HTR-8/SVneo (cell line): ENCODE measurements around the gene REPIN1.

Experiments
- DNase-seq: peaks from one replicate; pipeline ENCODE4 v3.0.0; 2011; ENCODE audit warnings: low spot score, mixed read lengths; ENCODE audit not compliant: insufficient read length
- FAIRE-seq: peaks from 2 replicates; lab custom pipeline; 2011; peaks lifted over from hg19 to GRCh38; lab: Jason Lieb, UNC

REPIN1 gene

GRCh38 chr7:150403376-150404171, 35.0 kb downstream of the REPIN1 start:
- DNase-seq (no peak), FAIRE-seq (no peak)

- no peak for FAIRE-seq
Observed at GRCh38 chr7:150404172-150404804, 35.7 kb downstream of the REPIN1 start.

GRCh38 chr7:150404805-150405583, 36.4 kb downstream of the REPIN1 start:
- no peak for FAIRE-seq
- peak; percentile 62 for DNase-seq

More at GRCh38 chr7:150404172-150404804, 35.7 kb downstream of the REPIN1 start:
- no peak for DNase-seq

- FAIRE-seq (no peak), DNase-seq (no peak)
Observed at GRCh38 chr7:150405584-150406311, 37.1 kb downstream of the REPIN1 start.

GRCh38 chr7:150406312-150406566, 37.6 kb downstream of the REPIN1 start:
- FAIRE-seq (no peak), DNase-seq (no peak)

GRCh38 chr7:150406567-150407421, 38.2 kb downstream of the REPIN1 start:
- FAIRE-seq (no peak), DNase-seq (no peak)

GRCh38 chr7:150407588-150408392, 39.2 kb downstream of the REPIN1 start:
- no peak for DNase-seq
- FAIRE-seq: no peak

GRCh38 chr7:150408393-150409299, 40.0 kb downstream of the REPIN1 start:
- no peak for DNase-seq
- FAIRE-seq: no peak

- no peak for FAIRE-seq
- no peak for DNase-seq
Observed at GRCh38 chr7:150409300-150410030, 40.8 kb downstream of the REPIN1 start.

- DNase-seq (no peak), FAIRE-seq (no peak)
Observed at GRCh38 chr7:150410131-150410530, 41.5 kb downstream of the REPIN1 start.

- FAIRE-seq: no peak
Observed at GRCh38 chr7:150410680-150411346, 42.2 kb downstream of the REPIN1 start.

GRCh38 chr7:150411606-150412005, 43.0 kb downstream of the REPIN1 start:
- FAIRE-seq: no peak

More at GRCh38 chr7:150410680-150411346, 42.2 kb downstream of the REPIN1 start:
- DNase-seq: no peak

GRCh38 chr7:150412016-150412415, 43.4 kb downstream of the REPIN1 start:
- no peak for DNase-seq
- no peak for FAIRE-seq

More at GRCh38 chr7:150411606-150412005, 43.0 kb downstream of the REPIN1 start:
- DNase-seq: no peak

GRCh38 chr7:150412518-150413488, 44.2 kb downstream of the REPIN1 start:
- FAIRE-seq (no peak), DNase-seq (no peak)

GRCh38 chr7:150413640-150414081, 45.0 kb downstream of the REPIN1 start:
- FAIRE-seq: no peak
- no peak for DNase-seq
